Upper lobe of right lung (tissue), 1 donor: ENCODE data around the gene PLEKHA6. TPM values are rescaled to one million over a fixed set of nuclear protein-coding genes. Genes with fewer than 3 reads are reported as not detected.
A peak's percentile ranks its signal among the peaks of the same experiment; 100 is the strongest.

Source experiments
- ATAC-seq: fragments of 200-7000 bp; cut with Tn5 transposase; one replicate; pipeline ENCODE4 v1.9.1; 2020; ENCODE audit warnings: mild to moderate bottlenecking, moderate library complexity
- DNase-seq: peaks from one replicate; pipeline ENCODE4 v3.0.0-alpha.2; 2020
- H3K27ac ChIP-seq: fragments of 200-600 bp; one replicate; pipeline ENCODE4 v1.8.0; 2022
- H3K27me3 ChIP-seq: fragments of 200-600 bp; one replicate; pipeline ENCODE4 v1.8.0; 2022; ENCODE audit warnings: mild to moderate bottlenecking
- H3K36me3 ChIP-seq: fragments of 200-600 bp; one replicate; pipeline ENCODE4 v1.8.0; 2022
- H3K4me1 ChIP-seq: fragments of 200-600 bp; one replicate; pipeline ENCODE4 v1.8.0; 2022
- H3K4me3 ChIP-seq: fragments of 200-600 bp; one replicate; pipeline ENCODE4 v1.8.0; 2022; ENCODE audit warnings: mild to moderate bottlenecking
- H3K9me3 ChIP-seq: fragments of 200-600 bp; one replicate; pipeline ENCODE4 v1.8.0; 2022
- intact Hi-C: fragments of 100-400 bp; cut with DNase I; formaldehyde crosslinking; loops from one replicate; pipeline ENCODE4 v1.11.0; 2022
- total RNA-seq: library from RNA; stranded (reverse); fragmentation: NEBNext Ultra II Directional; extraction: Animal tissue kit (Norgen Biotek cat#: 25700); gene quantifications from one replicate; pipeline ENCODE4 v1.2.1, GENCODE V29; 2021
- TF ChIP-seq, protein P1 (sequence below): fragments of 200-600 bp; IDR thresholded peaks from one replicate; pipeline ENCODE4 v1.8.0; 2022; ENCODE audit warnings: antibody characterized with exemption
- donor health status: DM: no; HTN: yes; CAD: no; lungs with severe emphysema.

Gene PLEKHA6
- total RNA-seq, 1 donor from 2014 or later = 7.1 TPM

GRCh38 chr1:204196068-204196795 lies 163.5 kb downstream of the PLEKHA6 start, which contains the start of gene KISS1:
Gene KISS1 (minus strand): TSS chr1:204196491. CDS start chr1:204192876, 3,615 bp downstream.
- H3K27me3 ChIP-seq = peaks cover 4% of the 10 kb centered on the region
- H3K4me3 ChIP-seq = no peak within 1 kb of the TSS
- TF ChIP-seq, protein P1, sequence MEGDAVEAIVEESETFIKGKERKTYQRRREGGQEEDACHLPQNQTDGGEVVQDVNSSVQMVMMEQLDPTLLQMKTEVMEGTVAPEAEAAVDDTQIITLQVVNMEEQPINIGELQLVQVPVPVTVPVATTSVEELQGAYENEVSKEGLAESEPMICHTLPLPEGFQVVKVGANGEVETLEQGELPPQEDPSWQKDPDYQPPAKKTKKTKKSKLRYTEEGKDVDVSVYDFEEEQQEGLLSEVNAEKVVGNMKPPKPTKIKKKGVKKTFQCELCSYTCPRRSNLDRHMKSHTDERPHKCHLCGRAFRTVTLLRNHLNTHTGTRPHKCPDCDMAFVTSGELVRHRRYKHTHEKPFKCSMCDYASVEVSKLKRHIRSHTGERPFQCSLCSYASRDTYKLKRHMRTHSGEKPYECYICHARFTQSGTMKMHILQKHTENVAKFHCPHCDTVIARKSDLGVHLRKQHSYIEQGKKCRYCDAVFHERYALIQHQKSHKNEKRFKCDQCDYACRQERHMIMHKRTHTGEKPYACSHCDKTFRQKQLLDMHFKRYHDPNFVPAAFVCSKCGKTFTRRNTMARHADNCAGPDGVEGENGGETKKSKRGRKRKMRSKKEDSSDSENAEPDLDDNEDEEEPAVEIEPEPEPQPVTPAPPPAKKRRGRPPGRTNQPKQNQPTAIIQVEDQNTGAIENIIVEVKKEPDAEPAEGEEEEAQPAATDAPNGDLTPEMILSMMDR = no peak
- no peaks in the 10 kb centered on the region for H3K9me3 ChIP-seq
- intact Hi-C loops = no loop called here
- no peaks in the 10 kb centered on the region for H3K4me1 ChIP-seq
- no peak within 1 kb of the TSS for H3K27ac ChIP-seq
- H3K36me3 ChIP-seq = no peaks in the 10 kb centered on the region
- DNase-seq = no peak
- ATAC-seq = no peak

DNA sequence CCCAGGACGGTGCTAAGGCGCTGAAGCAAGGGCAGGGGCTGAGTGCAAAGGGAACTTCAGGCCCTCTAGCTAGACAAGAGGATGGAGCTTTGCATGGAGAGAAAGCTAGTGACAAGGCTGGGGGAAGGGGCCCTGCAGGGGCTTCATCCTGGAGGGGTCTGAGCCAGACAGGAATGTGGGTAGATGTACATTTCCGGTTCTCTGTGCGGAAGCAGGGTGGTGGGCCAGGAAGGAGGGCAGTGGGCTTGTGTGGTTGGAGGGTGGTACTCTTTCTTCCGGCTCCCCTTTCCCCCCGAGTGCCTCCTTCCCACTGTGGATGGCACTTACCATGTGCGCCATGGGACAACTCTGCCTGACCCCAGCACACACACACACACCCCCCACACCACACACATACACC lies 165.0 kb downstream of the PLEKHA6 start:
- DNase-seq = no peak
- intact Hi-C loops = no loop called here
- no peak overlapping the region for H3K27ac ChIP-seq
- ATAC-seq = no peak
- no peaks in the 10 kb centered on the region for H3K4me1 ChIP-seq
- TF ChIP-seq, protein P1 = no peak
- no peaks in the 10 kb centered on the region for H3K36me3 ChIP-seq
- H3K9me3 ChIP-seq = no peaks in the 10 kb centered on the region
- peaks cover 7% of the 10 kb centered on the region for H3K27me3 ChIP-seq
- H3K4me3 ChIP-seq = no peak overlapping the region

- ATAC-seq (no peak), DNase-seq (no peak)
- Histone ChIP-seq H3K4me3 (no peak overlapping the region), H3K9me3 (no peaks in the 10 kb centered on the region), H3K36me3 (no peaks in the 10 kb centered on the region), H3K4me1 (no peaks in the 10 kb centered on the region), H3K27me3 (peaks cover 12% of the 10 kb centered on the region), H3K27ac (no peak overlapping the region)
- TF ChIP-seq, protein P1 = no peak
- intact Hi-C loops = no loop called here
Measured at GRCh38 chr1:204194080-204194479, 165.6 kb downstream of the PLEKHA6 start.

DNA sequence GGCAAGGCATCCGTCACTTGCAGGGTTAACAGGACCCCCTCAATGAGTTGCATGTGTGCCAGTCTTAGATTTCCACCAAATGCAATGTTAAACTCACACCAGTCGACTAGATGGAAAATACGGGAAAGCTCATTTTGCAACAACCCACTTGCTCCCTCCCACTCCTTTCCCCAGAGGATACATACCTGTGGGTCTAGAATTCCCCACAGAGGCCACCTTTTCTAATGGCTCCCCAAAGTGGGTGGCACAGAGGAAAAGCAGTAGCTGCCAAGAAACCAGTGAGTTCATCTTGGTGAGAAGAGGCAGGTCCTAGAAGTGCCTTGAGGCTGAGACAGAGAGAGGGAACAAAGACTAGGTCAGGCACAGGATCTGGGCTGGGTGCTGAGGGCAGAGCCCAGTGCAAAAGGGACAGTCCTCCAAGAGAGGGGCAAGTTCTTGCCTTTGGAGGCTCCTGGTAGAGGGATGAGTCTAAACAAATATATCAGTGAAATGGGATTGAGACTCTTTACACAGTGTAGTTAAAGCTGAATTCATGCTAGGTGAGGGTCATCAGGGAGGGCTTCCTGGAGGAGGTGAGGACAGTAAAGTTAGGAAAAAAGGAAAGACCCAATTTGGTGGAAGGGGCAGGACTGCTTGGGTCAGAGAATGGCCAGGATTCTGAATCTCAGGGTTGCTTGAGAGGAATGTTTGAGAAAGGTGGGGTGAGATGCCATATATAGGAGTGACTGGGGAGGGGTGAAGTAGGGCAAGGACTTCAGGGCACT lies 167.0 kb downstream of the PLEKHA6 start:
- DNase-seq (no peak), ATAC-seq (peak; percentile 22)
- Histone ChIP-seq H3K4me1 (no peaks in the 10 kb centered on the region), H3K27me3 (peaks cover 25% of the 10 kb centered on the region), H3K9me3 (no peaks in the 10 kb centered on the region), H3K4me3 (no peak overlapping the region), H3K36me3 (no peaks in the 10 kb centered on the region), H3K27ac (no peak overlapping the region)
- TF ChIP-seq, protein P1 = no peak
- intact Hi-C loops = no loop called here

DNA sequence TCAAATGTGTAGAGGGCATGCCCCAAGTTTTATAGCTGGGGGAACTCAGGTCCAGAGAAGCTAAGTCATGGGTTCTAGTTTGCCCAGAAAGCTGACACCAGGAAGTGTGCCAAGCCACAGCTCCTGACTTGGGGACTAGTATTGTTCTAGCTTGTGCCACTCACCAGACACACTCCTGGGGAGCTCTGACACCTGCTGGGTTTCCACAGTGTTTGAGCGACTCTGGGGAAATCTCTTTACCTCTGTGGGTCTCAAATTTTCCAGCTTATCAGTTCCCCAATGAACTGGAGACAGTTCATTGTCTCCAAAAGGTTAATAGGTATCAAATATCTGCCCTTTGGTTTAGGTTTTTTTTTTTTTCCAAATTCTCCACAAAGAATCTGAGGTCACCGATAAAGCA lies 167.7 kb downstream of the PLEKHA6 start:
- ATAC-seq (no peak), DNase-seq (no peak)
- intact Hi-C loops = no loop called here
- Histone ChIP-seq H3K27me3 (peaks cover 32% of the 10 kb centered on the region), H3K4me3 (no peak overlapping the region), H3K27ac (no peak overlapping the region), H3K9me3 (no peaks in the 10 kb centered on the region), H3K4me1 (no peaks in the 10 kb centered on the region), H3K36me3 (no peaks in the 10 kb centered on the region)
- TF ChIP-seq, protein P1 = no peak
